GM20000 (cell line): ENCODE data around the gene AIFM1.

Experiments
- DNase-seq: peaks from one replicate; pipeline ENCODE4 v3.0.0; 2012; ENCODE audit warnings: low spot score
- TF ChIP-seq, protein P1 (sequence below): IDR thresholded peaks from 2 replicates; pipeline ENCODE4 v1.5.1; 2012; ENCODE audit warnings: mild to moderate bottlenecking, control low read depth; ENCODE audit errors: extremely low read depth, missing control alignments

Gene AIFM1

DNA sequence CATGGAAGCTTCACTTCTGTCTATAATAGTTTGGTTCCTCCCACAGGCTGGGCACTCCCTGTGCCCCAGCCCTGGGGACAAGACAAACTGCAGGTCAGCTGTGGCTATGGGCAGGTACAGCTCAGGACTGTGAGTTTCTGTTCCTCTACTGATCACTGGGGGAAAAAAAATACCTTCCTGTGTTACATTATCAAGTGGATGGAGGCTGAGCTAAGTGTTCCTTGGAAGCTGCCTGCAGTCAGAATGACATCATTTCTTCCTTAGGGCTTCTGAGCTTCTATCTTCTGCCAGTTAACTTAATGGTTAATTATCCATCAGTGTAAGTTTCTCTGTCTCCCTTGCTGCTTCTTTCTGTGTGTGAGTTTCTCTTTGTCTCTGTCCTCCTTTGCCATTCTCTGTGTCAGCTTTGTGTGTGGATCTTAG lies 10.7 kb upstream of the AIFM1 start:
- peak; percentile 57 for DNase-seq
- TF ChIP-seq, protein P1, sequence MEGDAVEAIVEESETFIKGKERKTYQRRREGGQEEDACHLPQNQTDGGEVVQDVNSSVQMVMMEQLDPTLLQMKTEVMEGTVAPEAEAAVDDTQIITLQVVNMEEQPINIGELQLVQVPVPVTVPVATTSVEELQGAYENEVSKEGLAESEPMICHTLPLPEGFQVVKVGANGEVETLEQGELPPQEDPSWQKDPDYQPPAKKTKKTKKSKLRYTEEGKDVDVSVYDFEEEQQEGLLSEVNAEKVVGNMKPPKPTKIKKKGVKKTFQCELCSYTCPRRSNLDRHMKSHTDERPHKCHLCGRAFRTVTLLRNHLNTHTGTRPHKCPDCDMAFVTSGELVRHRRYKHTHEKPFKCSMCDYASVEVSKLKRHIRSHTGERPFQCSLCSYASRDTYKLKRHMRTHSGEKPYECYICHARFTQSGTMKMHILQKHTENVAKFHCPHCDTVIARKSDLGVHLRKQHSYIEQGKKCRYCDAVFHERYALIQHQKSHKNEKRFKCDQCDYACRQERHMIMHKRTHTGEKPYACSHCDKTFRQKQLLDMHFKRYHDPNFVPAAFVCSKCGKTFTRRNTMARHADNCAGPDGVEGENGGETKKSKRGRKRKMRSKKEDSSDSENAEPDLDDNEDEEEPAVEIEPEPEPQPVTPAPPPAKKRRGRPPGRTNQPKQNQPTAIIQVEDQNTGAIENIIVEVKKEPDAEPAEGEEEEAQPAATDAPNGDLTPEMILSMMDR = no peak

GRCh38 chrX:130174937-130175336 lies 9.3 kb upstream of the AIFM1 start:
- TF ChIP-seq, protein P1 = no peak
- DNase-seq = no peak

DNA sequence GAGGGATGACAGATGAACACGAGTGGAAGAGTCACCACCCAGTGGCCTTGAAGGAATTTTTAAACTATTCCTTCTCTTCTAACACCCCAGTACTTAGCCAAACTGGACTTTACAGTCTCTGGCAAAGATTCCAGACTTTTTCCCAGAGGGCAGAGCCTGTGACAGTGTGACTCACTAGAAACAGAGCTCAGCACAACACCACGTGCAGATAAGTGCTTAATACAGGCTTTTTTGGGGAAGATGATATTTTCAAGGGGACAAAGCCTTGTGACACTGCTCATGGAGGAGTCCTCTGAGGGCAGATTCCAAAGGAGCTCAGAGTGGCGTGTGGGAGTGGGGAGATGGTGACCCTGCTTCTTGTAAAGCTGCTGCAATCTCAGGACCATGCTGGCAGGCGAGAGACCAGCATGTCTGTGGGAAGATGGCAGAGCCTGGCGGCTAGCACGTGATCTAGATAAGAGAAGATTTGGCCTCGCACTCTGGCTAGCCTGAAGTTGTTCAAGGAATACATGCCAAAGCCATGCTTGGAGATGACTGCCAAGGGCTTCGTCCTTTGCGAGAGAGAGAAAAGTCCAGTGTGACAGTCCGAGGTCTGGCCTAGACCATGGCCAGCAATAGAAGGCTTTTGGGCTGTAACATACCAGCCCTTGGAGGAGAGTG lies 8.5 kb upstream of the AIFM1 start:
- TF ChIP-seq, protein P1 = no peak
- DNase-seq = no peak

DNA sequence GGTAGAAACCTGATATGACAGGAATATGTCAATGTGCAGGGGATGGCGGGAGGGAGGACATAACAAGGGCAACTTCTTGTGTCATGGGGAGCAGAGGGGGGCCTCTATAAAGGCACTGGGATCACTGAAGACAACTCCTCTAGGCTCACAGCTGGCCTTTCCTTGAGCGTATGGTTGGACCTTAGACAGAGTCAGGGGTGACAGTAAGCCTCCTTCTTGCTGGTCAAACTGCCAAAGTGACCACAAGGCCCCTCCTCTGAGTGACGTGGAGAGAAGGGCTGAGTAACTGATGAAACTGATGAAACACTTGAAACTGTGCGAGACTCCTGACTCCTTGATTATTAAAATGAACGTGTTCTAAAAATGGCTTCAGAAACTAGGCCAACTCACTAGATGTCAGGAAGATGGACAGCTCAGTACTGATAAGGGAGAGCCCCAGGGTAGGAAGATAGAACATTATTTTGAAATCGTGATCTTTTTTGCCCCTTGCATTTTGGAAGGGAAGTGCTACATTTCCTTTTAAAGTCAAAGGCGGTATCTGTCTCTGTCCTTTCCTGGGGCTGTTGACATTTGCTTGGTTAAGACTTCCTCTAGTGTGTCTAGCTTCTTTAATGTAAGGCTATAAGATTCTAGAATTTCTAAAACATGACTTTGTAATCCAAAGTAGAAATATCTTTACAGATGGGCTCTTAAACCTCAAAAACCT lies 7.7 kb upstream of the AIFM1 start:
- TF ChIP-seq, protein P1 = no peak
- peak; percentile 74 for DNase-seq

DNA sequence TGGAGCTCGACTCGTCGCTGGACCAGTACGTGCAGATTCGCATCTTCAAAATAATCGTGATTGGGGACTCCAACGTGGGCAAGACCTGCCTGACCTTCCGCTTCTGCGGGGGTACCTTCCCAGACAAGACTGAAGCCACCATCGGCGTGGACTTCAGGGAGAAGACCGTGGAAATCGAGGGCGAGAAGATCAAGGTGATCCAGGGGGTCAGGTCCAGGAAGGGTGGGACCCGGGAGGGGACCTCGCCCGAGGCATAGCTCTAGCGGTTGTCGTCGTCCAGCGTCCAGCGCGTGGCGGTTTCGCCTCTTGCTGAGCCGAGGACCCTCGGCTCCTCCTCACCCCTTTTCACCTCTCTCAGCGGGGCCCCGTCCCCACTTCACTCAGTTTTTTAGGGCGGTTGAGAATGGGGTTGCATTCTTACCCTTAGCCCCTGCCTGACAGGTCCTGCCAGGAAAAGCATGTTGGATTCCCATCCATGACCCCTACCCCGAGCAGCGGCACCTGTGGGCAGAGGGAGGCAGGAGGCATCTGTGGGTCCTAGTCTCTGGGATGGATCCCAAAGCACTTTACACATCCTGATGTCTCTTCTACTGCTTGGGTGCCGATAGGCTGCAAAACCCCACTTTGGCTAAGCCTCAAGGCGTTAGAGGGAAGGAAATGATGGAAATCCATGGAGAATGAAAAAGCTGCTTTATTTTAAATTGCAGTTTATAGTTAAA lies 6.6 kb upstream of the AIFM1 start:
- DNase-seq = no peak
- TF ChIP-seq, protein P1 = no peak

DNA sequence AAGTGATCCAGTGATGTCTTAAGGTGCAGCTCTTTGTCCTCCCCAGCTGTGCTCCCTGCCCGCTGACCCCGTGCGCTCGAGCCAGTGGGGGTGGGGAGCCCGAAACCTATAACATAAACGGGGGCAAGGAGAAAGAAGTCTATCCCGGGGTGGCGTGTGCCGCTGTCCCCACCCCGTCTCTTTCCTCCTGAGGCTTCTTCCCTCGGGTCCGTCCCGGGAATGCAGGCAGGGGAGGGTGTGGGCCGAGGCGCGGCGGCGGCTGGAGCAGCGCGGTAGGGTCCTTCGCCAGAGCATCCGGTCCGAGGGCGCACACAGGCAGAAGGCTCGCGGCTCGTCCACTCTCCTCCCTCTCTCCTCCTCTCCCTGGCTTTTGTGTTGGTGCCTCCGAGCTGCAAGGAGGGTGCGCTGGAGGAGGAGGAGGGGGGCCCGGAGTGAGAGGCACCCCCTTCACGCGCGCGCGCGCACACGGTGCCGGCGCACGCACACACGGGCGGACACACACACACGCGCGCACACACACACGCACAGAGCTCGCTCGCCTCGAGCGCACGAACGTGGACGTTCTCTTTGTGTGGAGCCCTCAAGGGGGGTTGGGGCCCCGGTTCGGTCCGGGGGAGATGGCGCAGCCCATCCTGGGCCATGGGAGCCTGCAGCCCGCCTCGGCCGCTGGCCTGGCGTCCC lies 5.9 kb upstream of the AIFM1 start, which contains the start of gene RAB33A:
TSS of gene RAB33A (plus strand) at position 517 of the 681 bp plus-strand sequence. CDS start at position 618, 101 bp downstream.
- TF ChIP-seq, protein P1 = no peak
- DNase-seq = peak; percentile 25
